C4-2B (cell line): Measurements from ENCODE around the gene KMT2E.

ENCODE experiments used
- H3K27ac ChIP-seq: fragments of 450-650 bp; 2 replicates; pipeline ENCODE4 v1.5.1; 2017
- ZFX ChIP-seq: fragments of 450-650 bp; IDR thresholded peaks from 2 replicates; pipeline ENCODE4 v1.6.1; 2017
- TF ChIP-seq, protein P1 (sequence below): fragments of 450-650 bp; conservative IDR thresholded peaks from 2 replicates; pipeline ENCODE4 v1.5.1; 2017; ENCODE audit warnings: mild to moderate bottlenecking

Gene KMT2E, protein sequence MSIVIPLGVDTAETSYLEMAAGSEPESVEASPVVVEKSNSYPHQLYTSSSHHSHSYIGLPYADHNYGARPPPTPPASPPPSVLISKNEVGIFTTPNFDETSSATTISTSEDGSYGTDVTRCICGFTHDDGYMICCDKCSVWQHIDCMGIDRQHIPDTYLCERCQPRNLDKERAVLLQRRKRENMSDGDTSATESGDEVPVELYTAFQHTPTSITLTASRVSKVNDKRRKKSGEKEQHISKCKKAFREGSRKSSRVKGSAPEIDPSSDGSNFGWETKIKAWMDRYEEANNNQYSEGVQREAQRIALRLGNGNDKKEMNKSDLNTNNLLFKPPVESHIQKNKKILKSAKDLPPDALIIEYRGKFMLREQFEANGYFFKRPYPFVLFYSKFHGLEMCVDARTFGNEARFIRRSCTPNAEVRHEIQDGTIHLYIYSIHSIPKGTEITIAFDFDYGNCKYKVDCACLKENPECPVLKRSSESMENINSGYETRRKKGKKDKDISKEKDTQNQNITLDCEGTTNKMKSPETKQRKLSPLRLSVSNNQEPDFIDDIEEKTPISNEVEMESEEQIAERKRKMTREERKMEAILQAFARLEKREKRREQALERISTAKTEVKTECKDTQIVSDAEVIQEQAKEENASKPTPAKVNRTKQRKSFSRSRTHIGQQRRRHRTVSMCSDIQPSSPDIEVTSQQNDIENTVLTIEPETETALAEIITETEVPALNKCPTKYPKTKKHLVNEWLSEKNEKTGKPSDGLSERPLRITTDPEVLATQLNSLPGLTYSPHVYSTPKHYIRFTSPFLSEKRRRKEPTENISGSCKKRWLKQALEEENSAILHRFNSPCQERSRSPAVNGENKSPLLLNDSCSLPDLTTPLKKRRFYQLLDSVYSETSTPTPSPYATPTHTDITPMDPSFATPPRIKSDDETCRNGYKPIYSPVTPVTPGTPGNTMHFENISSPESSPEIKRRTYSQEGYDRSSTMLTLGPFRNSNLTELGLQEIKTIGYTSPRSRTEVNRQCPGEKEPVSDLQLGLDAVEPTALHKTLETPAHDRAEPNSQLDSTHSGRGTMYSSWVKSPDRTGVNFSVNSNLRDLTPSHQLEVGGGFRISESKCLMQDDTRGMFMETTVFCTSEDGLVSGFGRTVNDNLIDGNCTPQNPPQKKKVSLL (N-terminal part only)

DNA sequence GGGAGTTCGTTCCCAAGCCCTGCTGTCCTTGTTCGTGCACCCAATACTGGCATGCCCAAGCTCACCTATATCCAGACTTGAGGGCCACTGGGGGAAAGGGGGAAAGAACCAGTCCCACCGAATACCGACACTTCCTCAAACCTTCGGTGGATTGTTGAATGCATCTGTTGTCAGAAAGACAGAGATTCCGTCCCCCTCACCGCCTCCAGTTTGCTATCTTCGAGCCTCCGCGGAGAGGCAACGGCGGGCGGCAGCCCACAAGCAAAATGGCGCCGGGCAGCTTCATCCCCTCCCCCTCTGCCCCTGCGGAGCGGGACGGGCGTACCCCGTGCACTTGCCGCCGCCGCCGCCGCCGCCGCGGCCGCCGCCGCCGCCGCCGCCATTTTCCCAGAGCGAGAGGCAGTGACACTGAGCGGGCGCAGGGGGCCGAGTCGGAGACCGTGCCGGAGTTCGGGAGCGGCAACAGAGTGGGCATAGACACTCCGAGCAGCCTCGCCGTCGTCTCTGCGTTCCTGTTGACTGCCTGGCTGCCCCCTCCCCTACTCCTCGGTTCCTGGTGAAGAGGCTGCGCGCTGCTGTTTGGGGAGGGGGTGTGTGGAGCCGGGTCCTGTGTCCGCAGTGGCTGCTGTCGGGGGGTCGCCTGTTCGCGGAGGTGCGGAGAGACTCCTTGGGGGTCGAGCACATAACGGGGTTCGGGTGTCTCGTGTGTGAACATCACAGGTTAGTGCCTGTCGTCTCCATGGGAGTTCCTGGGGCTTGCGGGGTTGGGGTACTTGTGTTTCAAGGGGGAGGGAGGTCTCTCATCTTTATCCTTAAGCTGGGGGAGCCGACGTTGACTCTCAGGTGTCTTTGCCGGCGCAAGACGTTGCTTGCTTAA, at the start of gene KMT2E:
TSS of gene KMT2E (plus strand) at position 390 of the 877 bp plus-strand sequence. CDS start 26,748 bp downstream, outside the sequence.
- TF ChIP-seq, protein P1, sequence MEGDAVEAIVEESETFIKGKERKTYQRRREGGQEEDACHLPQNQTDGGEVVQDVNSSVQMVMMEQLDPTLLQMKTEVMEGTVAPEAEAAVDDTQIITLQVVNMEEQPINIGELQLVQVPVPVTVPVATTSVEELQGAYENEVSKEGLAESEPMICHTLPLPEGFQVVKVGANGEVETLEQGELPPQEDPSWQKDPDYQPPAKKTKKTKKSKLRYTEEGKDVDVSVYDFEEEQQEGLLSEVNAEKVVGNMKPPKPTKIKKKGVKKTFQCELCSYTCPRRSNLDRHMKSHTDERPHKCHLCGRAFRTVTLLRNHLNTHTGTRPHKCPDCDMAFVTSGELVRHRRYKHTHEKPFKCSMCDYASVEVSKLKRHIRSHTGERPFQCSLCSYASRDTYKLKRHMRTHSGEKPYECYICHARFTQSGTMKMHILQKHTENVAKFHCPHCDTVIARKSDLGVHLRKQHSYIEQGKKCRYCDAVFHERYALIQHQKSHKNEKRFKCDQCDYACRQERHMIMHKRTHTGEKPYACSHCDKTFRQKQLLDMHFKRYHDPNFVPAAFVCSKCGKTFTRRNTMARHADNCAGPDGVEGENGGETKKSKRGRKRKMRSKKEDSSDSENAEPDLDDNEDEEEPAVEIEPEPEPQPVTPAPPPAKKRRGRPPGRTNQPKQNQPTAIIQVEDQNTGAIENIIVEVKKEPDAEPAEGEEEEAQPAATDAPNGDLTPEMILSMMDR, result peak; percentile 49
- TF ChIP-seq ZFX, result no peak
- H3K27ac ChIP-seq, result peak within 1 kb of the TSS; percentile 95

DNA sequence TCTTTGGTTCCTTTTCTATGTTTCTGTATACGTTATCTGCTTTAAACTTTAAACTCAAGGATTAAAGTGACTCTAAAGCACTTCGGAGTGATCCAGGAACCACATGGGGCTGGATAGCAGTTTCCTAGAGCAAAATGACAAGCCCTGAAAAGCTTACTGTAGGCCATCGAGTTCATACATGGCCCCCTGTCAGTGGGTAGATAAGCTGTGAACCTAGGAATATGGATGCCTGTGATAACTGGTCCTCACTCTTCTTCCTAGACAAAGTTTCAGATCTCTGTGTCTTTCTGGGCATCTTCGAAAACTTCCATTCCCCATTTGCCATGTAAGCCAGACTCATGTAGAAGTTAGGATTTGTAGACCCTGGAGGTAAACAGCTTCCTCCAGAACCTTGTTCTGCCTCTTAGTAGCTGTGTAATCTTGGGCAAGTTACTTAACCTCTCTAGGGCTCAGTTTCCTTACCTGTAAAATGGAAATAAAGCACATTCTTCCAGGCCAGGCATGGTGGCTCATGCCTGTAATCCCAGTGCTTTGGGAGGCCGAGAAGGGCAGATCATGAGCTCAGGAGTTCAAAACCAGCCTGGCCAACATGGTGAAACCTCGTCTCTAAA, 49.3 kb upstream of the KMT2E start:
- H3K27ac ChIP-seq, result no peak overlapping the region
- no peak for TF ChIP-seq ZFX
- TF ChIP-seq, protein P1, result no peak

DNA sequence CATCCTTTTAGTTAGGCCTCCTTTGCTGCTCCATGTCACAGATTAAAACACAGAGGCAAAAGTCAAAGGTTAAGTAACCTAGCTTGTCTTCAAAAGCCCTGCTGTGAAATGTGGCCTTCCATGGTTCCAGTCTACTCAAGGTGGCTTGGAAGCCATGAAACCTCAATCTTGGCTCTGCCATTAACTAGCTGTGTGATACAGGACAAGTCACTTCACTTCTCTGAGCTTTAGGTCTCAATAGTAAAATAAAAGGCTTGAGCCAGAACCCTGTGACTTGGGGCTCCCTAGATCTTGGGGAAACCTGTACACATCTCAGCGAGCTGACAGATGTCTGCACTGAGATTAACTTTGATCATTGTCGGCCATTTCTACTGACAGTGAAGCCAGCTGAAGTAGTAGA, 48.0 kb upstream of the KMT2E start:
- H3K27ac ChIP-seq, result no peak overlapping the region
- TF ChIP-seq, protein P1, result no peak
- no peak for TF ChIP-seq ZFX

DNA sequence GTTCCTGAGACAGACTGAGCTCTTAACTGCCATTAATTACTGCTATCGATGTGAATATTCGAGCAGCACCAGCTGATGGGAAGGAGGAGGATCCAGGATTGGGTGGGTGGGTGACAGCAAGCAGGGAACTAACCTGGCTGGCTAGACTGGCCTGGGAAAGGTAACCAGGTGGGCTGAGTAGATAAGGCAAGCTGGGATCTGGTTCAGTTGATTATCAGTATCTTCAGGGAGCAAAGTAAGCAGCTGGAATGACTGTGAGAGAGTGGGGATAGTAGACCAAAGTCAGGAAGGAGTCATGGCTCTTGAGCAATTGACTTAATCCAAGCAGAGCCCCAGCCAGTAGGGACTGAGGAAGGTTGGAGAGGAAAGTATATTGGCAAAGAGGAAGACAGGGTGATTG, 46.9 kb upstream of the KMT2E start:
- TF ChIP-seq, protein P1, result no peak
- TF ChIP-seq ZFX, result no peak
- no peak overlapping the region for H3K27ac ChIP-seq

DNA sequence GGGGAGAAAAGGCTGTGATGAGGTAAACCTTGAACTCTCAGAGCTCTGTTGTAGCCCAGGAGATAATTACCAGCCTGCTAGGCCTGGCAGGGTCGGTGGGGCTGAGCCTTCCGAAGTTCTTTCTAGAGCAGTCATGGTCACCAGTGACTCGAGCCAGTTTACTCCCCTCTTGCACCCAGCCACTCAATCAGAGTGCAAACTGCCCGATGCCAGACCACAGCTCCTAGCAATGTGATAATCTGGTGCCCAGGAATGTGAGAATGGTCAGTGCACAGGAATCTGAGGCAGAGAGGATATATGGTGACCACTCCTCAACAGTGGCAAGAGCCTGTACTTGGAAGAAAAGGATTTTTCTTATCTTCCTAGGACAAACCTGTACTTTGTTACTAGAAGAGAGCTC, 46.4 kb upstream of the KMT2E start:
- H3K27ac ChIP-seq, result no peak overlapping the region
- no peak for TF ChIP-seq ZFX
- TF ChIP-seq, protein P1, result no peak

DNA sequence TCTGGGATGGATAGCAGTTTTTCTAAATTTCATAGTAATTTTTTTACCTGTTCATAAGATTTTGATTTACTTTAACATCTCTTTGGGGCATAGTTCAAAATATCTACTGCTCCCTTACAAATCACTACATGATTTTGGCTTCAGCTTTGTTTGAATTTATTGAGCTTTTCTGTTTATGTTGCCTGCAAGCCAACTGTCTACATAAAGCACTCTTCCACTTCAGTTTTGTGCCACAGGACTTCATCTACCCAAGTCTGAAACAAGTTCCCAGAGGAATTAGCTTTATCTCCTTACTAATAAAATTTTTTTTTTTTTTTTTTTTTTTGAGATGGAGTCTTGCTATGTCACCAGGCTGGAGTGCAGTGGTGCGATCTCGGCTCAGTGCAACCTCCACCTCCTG, 45.4 kb upstream of the KMT2E start:
- TF ChIP-seq, protein P1, result no peak
- TF ChIP-seq ZFX, result no peak
- no peak overlapping the region for H3K27ac ChIP-seq
